A673 (cell line): ENCODE data around the gene UCN.
"Not testable (repeated sequence)": the region's sequence is repeated elsewhere in the genome, so short reads cannot be mapped to it uniquely, and the experiment has no call there.

Experiments used
- CTCF ChIP-seq: fragments of 300-800, 200-600 bp; sonication (generic); conservative IDR thresholded peaks from 2 replicates; pipeline ENCODE4 v1.5.1; 2017; ENCODE audit warnings: low read depth, mild to moderate bottlenecking, antibody characterized with exemption, low read length, moderate library complexity, mixed read lengths
- EZH2 ChIP-seq: fragments of 200-600 bp; sonication (generic); IDR thresholded peaks from 2 replicates; pipeline ENCODE4 v1.6.1; 2017; ENCODE audit warnings: borderline replicate concordance, low read depth, mild to moderate bottlenecking, mixed read lengths, antibody characterized with exemption, low read length; ENCODE audit not compliant: poor library complexity, severe bottlenecking

GRCh38 chr2:27353386-27353761 lies 45.1 kb upstream of the UCN start:
- TF ChIP-seq CTCF, EZH2: not testable (repeated sequence)
